HG03378 (cell line): ENCODE data around the gene FKBP3.
A peak's percentile ranks its signal among the peaks of the same experiment; 100 is the strongest.
"Not testable (repeated sequence)": the region's sequence is repeated elsewhere in the genome, so short reads cannot be mapped to it uniquely, and the experiment has no call there.

ENCODE experiments used
- ATAC-seq: cut with Tn5 transposase; IDR thresholded peaks from one replicate; pipeline ENCODE4 v1.9.1; 2021; ENCODE audit warnings: mild to moderate bottlenecking, moderate library complexity; ENCODE audit not compliant: unreplicated experiment

The FKBP3 gene

GRCh38 chr14:45114327-45114726 lies 20.0 kb downstream of the FKBP3 start:
- no peak for ATAC-seq

GRCh38 chr14:45112896-45113781 lies 21.1 kb downstream of the FKBP3 start:
- ATAC-seq, result no peak

- ATAC-seq, result no peak
These were observed 29.7 kb downstream of the FKBP3 start for GRCh38 chr14:45104561-45104960.

- ATAC-seq, result no peak
These were observed 30.5 kb downstream of the FKBP3 start for GRCh38 chr14:45103806-45104205.

GRCh38 chr14:45096218-45096617 lies 38.1 kb downstream of the FKBP3 start:
- no peak for ATAC-seq

- ATAC-seq, result no peak
These were observed 39.1 kb downstream of the FKBP3 start for GRCh38 chr14:45095143-45095542.

GRCh38 chr14:45094275-45094674 lies 40.0 kb downstream of the FKBP3 start:
- ATAC-seq, result no peak

- ATAC-seq, result no peak
These were observed 42.6 kb downstream of the FKBP3 start for GRCh38 chr14:45091710-45092109.

- ATAC-seq, result peak; percentile 87
These were observed 44.5 kb downstream of the FKBP3 start for GRCh38 chr14:45089813-45090212.

- ATAC-seq, result peak; percentile 12
These were observed 49.3 kb downstream of the FKBP3 start for GRCh38 chr14:45084946-45085346.

GRCh38 chr14:45083976-45084722 lies 50.1 kb downstream of the FKBP3 start, which contains the start of gene PRPF39:
Gene PRPF39 (plus strand): TSS chr14:45084116. CDS start chr14:45095240, 11,124 bp downstream.
- peak; percentile 75 for ATAC-seq

- no peak for ATAC-seq
These were observed 50.7 kb downstream of the FKBP3 start for GRCh38 chr14:45083617-45083975.

- ATAC-seq, result no peak
These were observed 51.9 kb downstream of the FKBP3 start for GRCh38 chr14:45082420-45082819.

- not testable (repeated sequence) for ATAC-seq
These were observed 53.2 kb downstream of the FKBP3 start for GRCh38 chr14:45081096-45081495.

GRCh38 chr14:45080416-45080968 lies 53.8 kb downstream of the FKBP3 start:
- ATAC-seq, result not testable (repeated sequence)

- ATAC-seq, result no peak
These were observed 56.0 kb downstream of the FKBP3 start for GRCh38 chr14:45078323-45078722.

- ATAC-seq, result no peak
These were observed 60.9 kb downstream of the FKBP3 start for GRCh38 chr14:45073231-45073879.

GRCh38 chr14:45072126-45072525 lies 62.2 kb downstream of the FKBP3 start:
- no peak for ATAC-seq

- no peak for ATAC-seq
These were observed 64.1 kb downstream of the FKBP3 start for GRCh38 chr14:45070215-45070614.

- ATAC-seq, result no peak
These were observed 65.9 kb downstream of the FKBP3 start for GRCh38 chr14:45068396-45068795.

- no peak for ATAC-seq
These were observed 67.6 kb downstream of the FKBP3 start for GRCh38 chr14:45066667-45067066.
